NCI-H2081 (cell line): Measurements from ENCODE around the gene ZFR2.
A peak's percentile ranks its signal among the peaks of the same experiment; 100 is the strongest.
"Not testable (repeated sequence)": the region's sequence is repeated elsewhere in the genome, so short reads cannot be mapped to it uniquely, and the experiment has no call there.

ENCODE experiments used
- DNase-seq, 2 experiments: peaks; one replicate each; lab custom pipeline; 2025; lab: John Stamatoyannopoulos, UW

The ZFR2 gene

DNA sequence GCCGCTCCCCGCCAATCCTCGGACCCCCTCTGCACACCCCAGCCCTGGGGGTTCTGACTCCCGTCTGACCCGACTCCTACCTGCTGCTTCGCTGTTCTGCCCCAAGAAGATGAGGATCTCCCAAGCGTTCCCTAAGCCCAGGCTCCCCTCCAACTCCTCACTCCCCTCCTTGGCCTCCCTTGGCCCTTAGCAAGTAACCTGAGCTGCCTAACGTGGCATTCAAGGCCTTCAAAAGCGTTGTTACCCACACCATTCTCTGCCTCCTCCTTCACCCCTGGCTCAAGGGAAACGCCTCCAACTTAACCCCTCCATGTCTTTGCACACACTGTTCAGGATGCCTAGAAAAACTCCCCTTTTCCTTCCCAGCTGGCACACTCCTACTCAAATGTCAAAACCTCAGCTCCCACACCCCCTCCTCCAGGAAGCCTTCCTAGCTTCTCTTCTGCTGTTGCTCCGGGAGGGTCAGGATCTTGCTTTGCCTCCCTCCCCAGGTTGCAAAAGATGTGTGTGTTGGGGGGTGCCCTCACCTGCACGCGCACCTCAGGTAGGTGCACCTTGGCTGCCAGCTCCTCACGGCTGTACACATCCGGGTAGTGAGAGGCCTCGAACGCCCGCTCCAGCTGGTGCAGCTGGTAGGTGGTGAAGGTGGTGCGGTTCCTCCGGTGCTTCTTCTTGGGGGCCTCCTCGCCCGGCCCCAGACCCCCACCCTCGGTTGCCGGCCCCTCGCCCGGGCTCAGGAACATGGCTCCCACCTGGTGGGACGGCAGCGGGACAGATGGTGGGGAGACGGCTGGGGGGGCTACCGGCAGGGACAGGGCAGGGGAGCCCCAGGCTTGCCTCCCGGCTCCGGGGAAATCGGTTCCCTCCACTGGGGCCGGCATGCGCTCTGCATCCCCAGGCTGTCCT, 97.6 kb downstream of the ZFR2 start:
- no peak for DNase-seq

DNA sequence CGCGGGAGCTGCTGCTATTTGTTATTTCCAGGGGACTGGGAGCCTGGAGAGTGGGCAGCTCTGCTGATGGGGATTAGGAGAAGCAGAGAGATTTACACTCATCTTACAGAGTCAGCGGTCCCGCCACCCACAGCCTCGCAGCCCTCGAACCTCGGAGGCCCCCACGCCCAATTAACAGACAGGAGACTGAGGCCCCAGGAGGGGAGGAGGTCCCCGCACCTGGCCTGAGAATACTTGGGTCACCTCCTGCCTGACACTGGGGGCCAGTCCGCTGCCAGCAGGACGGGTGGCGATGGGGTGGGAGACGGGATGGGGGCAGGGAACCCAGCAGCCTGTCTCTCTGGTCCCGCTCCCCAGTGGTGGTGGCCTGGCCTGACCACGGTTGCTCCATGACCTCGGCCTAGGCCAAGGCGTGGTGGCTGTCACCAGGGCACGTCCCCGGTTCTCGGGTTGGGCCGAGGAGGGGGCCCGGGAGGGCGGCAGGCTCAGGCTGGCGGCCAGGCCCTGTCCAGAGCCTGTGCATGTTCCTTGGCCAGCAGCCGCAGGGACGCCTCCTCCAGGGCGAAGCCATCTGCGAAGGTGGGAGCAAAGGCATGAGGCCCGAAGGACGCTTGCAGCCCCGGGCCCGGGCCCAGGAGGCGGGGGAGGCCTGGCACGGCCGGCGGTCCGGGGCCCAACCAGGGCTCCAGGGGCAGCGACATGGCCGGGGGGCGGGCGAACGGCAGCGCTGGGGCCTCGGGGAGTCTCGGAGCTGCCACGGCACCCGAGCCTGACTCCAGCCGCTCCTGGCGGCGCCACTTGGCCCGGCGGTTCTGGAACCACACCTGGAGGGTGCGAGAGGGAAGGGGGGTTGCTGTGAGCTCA, 98.5 kb downstream of the ZFR2 start:
- DNase-seq, result no peak

DNA sequence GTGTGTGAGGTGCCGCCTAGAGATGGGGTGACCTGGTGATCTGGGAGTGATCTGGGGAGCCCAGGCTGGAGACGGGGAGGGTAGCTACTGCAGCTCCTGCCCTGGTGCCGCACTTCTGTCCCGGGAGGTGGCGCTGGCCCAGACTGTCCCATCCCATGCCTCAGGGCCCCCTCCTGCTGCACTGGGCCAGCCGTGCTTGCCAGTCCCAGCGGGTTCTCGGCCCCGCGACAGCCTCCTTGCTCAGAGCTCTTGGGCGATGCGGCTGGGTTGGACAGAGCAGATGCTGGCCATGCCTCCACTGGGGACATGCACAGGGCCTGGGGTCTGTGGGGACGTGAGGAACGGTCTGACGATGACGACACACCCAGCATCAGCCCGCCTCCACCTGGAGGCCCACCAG, 99.3 kb downstream of the ZFR2 start:
- DNase-seq, result no peak

DNA sequence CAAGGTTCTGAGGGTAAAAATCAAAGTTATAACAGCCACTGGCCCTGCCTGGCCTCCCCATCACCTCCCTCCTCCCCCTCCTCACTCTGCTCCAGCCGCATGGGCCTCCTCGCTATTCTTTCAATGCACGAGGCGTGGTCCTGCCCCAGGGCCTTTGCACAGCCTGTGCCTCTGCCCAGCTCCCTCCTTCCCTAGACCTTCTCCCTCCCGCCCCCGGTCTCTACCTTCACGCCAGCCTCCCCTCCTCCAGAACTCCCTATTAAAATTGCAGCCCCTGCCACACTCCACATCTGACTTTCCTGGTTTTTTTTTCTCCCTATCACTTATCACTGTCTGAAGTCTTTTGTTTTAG, 100.1 kb downstream of the ZFR2 start:
- DNase-seq, result no peak

DNA sequence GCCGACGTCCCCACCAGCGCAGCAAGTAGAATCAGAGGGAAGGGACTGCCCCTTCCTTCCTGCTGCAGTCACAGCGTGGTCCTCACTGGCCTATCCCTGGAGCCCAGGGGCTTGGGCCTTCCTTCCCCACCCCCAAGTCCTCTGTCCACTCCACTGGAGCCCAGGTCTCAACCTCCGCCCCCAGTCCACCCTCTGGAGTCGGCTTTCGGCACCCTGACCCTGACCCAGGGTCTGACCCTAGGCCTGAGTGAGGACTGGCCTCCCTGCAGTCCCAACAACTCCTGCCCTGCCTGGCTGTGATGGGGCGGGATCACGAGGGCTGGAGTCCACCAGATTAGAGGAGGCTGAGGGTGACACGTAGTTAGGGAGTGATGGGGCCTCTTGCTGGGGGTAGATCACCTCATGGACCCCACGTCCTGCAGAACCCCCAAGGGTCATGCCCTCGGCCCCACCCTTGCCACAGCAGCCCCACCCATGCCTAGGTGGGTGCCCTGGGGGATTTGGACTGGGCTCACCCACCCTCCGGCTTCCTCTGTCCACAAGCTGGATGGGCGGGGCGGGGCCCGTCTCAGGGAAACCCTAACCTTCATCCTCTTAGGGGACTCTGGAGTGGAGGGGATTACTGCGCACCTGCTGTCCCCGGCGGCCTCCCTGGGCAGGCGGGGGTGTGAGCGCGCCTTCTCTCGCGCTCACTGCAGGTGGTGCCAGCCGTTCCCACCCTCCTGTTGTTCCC, 100.7 kb downstream of the ZFR2 start:
- no peak for DNase-seq

DNA sequence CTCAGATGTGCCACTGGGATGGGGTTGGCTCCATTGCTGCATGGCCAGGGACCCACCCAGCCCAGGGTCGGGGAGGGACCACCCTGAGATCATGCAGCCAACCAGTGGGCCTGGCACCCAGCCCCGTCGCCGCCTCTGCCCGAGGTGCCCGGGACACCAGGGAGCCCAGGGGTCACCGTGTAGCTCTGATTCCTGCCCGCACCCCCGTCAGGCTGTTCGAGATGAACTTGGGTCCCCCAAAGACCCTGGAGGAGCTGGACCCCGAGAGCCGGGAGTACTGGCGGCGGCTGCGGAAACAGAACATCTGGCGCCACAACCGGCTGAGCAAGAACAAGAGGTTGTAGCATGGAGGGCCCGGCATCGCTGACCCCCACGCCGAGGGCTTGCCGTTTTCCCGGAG, 101.8 kb downstream of the ZFR2 start:
- no peak for DNase-seq

DNA sequence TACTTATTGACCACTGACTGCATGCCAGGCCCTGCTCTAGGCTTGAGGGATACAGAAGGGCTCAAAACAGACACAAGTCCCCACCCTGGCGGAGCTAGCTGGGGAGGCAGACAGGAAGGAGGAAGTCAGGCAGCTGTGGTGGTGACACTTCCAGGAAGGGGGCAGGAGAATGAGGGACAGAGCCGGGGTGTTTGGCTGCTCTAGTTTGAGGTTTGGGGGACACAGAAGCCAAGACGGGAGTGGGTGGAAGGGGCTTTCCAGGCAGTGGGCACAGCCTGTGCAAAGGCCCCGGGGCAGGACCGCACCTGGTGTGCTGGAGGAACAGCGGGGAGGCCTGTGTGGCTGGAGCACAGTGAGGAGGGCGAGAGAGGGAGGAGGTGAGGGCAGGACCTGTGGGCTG, 102.3 kb downstream of the ZFR2 start:
- DNase-seq, result no peak

DNA sequence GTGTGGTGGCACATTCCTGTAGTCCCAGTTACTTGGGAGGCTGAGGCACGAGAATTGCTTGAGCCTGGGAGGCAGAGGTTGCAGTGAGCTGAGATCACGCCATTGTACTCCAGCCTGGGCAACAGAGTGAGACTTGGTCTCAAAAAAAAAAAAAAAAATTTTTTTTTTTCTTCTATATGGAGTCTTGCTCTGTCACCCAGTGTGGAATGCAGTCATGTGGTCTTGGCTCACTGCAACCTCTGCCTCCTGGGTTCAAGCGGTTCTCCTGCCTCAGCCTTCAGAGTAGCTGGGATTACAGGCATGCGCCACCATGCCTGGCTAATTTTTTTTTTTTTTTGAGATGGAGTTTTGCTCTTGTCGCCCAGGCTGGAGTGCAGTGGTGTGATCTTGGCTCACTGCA, 103.1 kb downstream of the ZFR2 start:
- DNase-seq, result not testable (repeated sequence)

DNA sequence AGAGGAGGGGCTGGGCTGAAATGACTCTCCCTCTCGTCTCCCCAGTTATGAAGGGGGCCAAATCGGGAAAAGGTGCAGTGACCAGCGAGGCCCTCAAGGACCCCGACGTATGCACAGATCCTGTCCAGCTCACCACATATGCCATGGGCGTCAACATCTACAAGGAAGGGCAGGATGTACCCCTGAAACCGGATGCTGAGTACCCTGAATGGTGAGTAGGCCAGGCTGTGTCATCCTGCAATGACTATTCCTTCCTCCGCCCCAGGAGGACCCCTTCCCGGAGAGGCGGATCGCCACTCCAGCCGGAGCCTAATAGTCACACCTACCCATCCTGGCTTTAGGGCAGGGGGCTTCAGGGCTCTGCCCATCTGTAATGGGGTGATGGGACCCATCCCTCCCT, 103.7 kb downstream of the ZFR2 start:
- DNase-seq, result no peak

DNA sequence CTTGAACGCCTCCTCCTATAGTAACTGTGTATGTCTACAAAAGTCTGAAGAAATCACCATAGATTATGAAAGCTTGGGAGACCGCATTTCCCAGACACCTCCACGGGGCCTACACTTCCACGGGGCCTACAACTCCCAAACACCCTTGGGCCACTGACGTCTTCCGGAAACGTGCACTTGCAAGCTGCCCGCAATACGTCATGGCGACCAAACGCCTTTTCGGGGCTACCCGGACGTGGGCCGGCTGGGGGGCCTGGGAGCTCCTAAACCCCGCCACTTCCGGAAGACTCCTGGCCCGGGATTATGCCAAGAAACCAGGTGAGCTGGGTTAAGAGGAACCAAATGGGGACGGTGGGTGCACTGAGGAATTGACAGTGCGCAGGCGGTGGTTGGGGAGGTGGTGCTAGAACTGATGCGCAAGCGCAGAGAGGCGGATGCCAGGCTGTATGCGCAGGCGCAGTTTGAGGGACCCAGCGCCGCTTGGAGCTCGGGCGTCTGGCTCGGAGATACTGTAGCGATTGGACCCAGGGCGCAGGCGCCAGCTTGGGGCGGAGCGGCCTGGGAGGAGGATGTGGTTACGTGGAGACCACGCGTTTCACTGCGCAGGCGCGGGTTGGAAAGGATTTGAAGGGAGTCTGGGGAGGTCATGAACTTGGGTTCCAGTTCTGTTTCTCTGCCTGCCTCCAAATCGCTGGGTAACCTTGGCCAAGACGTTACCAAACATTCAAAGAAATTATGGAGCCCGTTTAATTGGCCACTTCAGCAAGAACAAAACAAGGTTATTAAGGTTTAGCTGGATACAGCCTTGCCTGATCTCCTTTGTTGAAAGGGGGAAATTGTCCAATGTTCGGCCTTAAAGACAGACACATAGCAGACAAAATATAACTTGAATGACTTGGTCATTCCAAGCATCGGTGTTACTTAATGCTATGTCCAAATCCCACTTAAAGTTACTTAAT, 106.1 kb downstream of the ZFR2 start, which contains the start of gene MRPL54:
TSS of gene MRPL54 (plus strand) at position 182 of the 959 bp plus-strand sequence. CDS start at position 201, 19 bp downstream.
- DNase-seq, result peak; percentile 97 to 98

DNA sequence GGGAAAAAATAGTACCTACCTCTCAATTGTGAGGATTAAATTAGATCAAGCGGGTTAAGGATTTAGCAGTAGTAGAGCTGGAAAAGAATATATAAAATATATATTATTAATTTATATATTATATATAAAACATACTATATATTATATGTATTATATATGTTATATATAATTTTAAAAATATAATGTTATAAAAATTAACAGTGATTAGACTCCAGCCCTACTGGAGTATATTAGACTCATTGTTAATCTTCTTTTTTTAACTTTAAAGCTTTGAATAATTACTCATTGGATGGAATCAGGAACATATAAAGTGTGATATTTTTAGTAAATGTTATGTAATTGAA, 106.7 kb downstream of the ZFR2 start:
- no peak for DNase-seq

DNA sequence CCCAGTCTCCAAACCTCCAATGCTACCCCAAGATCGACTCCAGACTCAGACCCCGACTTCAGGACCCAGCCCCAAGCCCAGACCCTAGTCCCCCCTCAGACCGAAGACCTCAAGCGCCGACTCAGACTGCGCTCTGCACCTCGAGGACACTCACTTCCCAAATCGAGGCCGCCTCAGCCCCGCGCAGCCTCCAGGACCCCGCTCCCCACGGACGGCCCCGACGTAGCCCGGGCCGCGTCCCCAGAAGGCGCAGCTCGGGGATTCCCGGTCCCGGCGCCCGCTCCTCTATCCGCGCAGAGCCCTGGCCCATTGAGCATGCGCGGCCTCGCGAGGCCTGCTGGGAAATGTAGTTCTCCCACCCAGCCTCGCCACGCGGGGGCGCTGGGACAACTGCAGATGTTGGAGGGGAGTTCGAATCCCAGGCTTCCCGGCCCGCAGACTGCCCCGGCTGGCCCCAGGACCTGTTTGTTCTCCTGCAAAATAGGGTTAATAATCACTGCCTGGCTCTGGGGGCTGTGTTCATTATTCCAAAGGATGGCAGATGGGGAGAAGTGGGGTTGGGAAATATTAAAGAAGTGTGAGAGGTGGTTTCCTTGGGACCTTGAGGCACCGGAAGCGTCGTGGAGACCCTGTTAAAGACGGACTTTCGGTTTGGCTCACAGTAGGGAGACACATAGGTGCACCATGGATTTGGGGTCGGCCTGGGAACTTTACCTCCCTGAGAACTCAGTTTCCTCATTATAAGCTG, 107.3 kb downstream of the ZFR2 start, which contains the start of gene APBA3:
TSS of gene APBA3 (minus strand) at position 311 of the 748 bp plus-strand sequence. CDS start 1,428 bp downstream, outside the sequence.
- peak; percentile 87 to 89 for DNase-seq

DNA sequence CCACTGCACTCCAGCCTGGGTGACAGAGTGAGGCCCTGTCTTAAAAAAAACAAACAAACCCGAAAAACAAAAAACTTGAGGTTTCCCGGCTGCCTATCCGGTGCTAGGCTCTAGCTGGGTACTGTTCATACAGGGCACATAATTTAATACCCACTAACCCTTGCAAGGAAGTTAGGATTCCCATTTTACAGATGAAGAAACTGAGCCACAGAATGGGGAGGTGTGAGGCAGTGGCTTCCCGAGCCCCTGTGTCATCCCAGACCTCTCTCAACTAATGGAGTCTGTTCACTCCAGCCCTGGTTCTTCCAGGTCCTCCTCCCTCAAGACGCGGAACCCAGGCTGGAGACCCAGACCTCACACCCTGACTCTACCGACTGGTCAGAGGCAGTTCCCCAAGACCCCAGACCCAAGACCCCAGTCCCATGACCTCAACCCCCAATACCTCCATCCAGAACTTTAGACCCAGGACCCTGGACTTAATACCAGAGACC, 107.9 kb downstream of the ZFR2 start:
- no peak for DNase-seq

DNA sequence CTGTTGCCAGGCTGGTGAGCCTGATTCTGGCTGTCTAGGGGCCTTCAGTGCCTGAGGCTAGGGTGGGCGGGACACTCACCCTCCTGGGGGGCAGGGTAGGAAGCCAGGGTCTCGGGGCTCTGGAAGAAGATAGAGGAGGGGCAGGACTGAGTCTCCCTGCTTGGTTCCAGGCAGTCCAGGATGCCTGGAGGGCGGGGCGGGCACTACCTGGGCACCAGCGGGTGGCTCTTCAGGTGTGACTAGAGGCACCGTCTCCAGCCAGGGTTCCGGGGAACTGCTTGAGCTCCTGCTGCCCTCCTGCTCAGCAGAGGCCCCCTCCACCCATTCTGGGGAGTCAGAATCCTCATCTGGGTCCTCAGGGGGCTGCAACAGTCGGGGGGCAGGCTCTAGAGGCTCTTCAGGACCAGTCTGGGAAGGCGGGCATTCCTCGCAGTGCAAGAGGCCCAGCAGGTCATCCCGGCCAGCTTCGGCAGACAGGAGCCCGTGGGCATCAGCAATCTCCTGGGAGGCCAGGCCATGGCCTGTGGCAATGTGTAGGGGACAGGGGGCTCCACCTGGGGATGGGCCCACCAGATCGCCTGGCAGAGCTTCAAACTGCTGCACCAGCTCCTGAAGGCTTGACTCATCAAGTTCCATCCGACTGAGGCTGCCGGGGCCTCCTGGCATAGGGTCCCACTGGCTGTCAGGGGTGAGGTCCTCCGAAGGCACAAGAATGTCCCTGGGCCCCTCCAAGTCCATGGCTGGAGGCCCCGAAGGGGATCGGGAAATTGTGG, 109.2 kb downstream of the ZFR2 start:
- no peak for DNase-seq

DNA sequence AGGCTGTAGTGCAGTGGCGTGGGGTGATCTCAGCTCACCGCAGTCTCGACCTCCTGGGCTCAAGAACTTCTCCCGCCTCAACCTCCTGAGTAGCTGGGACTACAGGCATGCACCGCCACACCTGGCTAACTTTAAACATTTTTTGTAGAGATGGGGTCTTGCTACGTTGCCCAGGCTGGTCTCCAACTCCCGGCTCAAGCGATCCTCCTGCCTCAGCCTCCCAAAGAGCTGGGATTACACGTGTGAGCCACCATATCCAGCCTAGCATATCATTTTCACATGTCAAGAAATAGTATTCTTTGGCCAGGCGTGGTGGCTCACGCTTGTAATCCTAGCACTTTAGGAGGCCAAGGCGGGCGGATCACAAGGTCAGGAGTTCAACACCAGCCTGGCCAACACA, 110.5 kb downstream of the ZFR2 start:
- DNase-seq, result not testable (repeated sequence)

DNA sequence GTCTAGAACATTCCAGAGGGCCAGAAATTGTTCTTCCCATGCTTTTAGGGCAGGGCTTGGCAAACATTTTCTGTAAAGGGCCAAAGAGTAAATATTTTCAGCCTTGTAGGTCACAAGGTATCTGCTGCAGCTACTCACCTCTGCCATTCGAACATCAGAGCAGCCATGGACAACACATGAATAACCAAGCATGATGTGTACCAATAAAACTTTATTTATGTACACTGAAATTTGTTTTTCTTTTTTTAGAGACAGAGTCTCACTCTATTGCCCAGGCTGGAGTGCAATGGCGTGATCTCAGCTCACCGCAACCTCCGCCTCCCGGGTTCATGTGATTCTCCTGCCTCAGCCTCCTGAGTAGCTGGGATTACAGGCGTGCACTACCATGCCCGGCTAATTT, 111.1 kb downstream of the ZFR2 start:
- not testable (repeated sequence) for DNase-seq
